H4 (cell line): Measurements from ENCODE around the gene MPRIP. TPM values are rescaled to one million over a fixed set of nuclear protein-coding genes. Genes with fewer than 3 reads are reported as not detected.
"Not testable (repeated sequence)": the region's sequence is repeated elsewhere in the genome, so short reads cannot be mapped to it uniquely, and the experiment has no call there.

Source experiments
- DNase-seq: peaks from one replicate; pipeline ENCODE4 v3.0.0-alpha.2; 2015; ENCODE audit warnings: low spot score
- total RNA-seq: library from RNA; depleted of rRNA; stranded (reverse); fragments of >200 nt; shearing (Covaris generic); gene quantifications from 2 replicates; pipeline ENCODE4 v1.2.3, GENCODE V29; 2014

MPRIP gene
- total RNA-seq, 1 experiment from 2014 or later: 99.5 TPM

DNA sequence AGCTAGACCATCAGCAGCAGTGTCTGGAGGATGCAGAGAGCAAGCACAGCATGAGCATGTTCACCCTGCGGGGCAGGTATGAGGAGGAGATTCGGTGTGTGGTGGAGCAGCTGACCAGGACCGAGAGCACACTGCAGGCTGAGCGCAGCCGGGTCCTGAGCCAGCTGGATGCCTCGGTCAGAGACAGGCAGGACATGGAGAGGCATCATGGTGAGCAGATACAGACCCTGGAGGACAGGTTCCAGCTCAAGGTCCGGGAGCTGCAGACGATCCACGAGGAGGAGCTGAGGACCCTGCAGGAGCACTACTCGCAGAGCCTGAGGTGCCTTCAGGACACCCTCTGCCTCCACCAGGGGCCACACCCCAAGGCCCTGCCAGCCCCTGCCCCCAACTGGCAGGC is 125.1 kb downstream of the MPRIP start:
- DNase-seq: no peak

DNA sequence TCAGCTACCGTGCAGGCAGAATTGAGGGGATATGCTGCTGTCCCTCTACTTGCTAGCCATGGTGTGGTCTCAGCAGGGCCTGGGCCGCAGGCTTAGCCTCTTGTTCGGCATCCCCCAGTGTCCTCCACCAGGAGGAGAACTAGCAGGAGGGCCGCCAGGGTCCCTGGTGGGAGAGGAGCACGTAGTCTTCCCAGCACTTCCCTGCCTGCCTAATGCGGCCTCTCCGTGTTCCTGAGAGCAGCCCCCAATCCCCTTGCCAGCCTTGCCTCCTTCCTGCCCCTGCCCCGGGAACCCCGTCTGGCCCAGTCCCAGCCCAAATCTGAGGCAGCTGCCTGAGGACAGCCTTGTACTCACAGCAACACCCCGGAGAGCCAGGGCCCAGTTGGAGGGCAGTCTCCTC is 125.7 kb downstream of the MPRIP start:
- no peak for DNase-seq

DNA sequence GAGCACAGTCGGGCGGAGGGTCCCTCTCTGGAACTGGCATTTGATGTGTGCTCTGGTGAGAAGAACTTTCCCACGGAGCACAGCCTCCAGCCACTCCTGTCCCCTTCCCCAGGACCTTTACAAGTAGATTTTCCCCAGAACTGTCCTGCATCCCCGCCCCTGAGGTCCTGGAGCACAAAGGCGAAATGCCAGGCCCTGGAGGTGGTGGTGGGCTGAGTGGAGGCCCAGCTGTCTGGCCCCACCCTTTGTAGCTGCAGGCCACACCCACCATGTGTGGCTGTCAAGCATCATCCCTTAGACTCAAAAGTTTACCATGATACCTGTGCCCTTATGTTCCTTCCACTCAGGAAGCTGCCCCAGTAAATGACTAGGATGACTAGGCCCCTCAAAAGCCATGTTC is 126.1 kb downstream of the MPRIP start:
- DNase-seq: no peak

DNA sequence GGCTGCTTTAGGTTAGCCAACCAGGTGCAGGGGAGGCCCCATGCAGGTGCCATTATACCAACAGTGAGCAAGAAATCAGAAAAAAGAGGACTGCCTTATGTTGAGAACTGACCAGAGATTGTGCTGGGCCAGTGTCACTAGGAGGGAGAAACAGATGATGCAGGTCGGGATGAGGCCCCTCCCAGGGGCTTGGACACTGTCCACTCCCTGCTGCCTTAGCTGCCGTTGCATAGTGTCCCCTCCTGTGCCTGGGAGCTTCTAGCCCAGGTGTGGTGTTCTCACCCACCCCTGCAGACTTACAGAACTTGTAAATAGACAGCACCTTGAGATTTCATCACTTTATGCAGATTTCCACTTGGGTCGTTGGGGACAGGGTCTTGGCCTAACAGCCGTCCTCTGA is 127.1 kb downstream of the MPRIP start:
- DNase-seq: no peak

DNA sequence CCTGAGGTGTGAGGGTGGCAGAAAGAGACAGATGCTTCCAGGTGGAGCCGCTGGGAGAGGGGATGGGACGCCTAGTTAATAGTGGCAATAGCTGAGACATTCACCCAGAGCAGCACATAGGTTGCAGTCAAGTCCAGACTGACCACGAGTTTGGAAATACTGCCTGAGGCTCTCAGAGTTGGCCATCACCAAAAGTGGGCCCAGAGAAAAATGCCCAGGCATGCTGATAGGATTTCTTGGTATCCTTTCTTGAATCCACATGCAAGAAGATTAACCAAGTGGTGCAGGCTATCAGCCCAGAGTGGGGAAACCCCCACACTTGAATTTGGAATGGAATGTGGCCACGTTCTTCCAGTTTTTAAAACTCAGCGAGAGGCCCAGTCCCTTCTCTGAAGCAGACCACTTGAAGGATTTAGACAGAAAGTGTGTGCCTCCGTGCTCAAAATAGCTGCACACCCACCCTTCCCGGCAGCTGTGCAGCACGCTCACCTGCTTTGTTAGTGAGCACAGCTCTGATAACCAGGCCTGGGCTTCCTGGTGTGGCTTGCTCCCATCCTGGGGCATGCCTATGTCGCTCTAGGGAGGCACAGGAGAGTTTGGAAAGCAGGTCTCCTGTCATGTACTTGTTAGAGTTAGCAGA is 128.2 kb downstream of the MPRIP start:
- DNase-seq: no peak

DNA sequence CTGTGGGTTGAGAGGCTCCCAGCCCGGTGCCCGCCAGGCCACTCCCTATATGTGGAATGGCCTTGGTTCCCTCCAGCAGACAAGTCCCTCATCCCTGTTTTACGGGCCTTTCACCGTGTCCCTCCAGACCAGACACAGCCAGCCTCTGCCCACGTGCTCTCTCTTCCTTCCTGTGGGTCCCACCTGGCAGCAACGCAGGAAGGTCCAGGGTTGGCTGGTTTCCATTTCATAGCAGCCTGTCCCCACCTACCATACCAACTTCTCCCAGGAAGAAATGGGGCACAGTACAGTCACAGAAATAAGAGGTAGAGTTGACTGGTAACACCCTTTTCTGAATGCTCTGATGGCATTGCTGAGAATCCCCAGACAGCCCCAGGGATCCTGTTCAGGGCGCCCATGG is 128.9 kb downstream of the MPRIP start:
- no peak for DNase-seq

DNA sequence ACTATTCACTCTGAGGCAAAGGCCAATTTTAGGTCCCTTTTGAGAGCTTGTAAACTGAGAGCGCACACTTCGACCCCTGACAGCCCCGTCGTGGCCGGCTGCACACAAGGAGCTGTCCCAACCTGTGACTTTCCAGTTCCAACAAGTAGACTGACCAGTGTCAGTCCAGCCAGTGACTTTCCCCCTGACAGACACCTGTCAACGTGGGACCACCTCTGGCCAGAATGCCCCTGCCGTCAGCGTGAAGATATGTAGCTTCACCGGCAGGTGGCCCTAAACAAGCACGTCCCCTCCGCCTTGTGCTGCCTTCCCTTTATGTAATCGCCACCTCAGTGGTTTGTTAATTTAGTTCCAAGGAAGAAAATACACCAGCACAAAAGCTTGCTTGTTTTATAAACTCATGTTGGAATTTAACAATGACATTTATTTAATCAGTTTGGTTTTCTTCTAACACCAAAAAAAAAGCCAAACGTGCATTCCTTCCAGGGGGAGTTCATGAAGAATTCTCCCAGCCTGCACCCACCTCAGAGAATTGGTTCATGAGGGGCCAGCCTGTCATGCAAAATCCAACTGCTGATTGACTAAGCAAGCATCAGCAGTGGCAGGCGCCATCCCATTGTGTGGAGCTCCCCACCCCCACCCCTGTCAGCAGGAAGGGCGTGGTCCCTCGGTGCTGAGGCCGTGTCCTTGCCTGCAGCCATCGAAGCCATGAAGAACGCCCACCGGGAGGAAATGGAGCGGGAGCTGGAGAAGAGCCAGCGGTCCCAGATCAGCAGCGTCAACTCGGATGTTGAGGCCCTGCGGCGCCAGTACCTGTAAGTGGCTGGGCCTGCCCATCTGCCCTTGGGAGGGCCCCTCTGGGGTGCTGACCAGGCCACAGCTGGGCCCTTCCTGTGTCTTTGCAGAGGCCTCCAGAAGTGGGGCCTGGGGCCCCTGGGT is 130.0 kb downstream of the MPRIP start:
- no peak for DNase-seq

DNA sequence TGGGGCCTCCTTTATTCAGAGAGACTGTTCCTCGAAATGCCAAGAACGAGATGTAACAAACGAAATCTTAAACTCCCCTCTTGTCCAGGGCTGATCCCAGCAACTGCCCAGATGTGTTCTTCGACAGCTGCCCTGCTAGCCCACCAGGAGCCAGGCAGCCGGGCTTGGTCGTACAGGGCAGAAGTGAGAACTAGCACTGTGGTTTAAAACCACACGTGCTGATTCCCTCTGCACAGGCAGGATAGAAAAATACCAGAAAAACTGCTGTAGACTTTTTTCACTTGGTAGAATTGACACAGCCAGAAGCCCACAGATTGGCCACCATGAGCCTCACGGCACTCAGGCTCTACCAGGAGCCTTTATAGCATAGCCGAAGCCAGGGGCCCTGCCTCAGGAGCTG is 130.7 kb downstream of the MPRIP start:
- no peak for DNase-seq

DNA sequence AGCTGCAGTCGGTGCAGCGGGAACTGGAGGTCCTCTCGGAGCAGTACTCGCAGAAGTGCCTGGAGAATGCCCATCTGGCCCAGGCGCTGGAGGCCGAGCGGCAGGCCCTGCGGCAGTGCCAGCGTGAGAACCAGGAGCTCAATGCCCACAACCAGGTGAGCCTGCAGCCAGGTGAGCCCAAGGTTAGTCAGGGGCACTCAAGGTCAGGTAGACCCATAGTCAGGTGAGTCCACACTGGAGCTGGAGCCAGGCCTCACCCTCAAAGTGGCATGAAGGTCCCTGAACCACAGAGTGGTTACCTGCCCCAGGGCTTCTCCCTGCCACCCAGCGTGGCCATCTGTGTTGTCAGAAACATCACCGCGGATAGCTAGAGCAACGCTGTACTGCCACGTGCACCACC is 131.7 kb downstream of the MPRIP start:
- no peak for DNase-seq

DNA sequence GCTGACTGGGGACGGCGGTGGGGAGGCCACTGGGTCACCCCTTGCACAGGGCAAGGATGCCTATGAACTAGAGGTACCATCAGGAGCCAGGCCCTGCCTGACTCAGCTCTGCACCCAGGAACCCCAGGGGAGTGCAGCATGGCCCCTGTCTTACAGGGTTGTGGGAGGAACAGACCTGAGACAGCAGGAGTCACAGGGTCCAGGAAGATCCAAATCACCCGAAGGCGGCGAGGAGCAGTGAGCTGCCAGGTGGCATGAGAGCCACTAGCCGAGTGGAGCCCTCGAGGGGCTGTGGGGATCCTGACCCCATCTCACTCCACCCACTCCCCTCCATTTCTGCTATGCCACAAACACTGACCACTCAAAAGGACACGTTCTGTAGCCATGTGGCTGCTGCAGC is 133.1 kb downstream of the MPRIP start:
- no peak for DNase-seq

DNA sequence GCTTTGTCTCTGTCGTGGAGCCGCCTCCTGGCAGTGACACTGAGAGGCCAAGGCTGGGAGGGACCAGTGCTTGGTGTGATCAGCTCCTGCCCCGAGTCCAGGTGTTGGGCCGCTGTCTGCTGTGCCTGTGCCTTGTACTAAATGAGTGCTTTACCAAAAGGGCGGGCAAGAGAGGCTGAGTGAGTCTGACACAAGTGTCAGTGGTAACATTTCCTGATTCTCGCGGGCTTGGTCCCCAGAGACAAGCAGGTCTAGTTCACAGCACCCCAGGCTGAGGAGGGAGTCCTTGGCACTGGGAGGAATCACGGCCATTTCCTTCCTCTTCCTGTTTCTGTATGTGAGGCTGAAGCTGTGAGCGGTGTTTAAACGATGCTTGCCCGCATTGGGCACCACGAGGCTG is 133.7 kb downstream of the MPRIP start:
- no peak for DNase-seq

DNA sequence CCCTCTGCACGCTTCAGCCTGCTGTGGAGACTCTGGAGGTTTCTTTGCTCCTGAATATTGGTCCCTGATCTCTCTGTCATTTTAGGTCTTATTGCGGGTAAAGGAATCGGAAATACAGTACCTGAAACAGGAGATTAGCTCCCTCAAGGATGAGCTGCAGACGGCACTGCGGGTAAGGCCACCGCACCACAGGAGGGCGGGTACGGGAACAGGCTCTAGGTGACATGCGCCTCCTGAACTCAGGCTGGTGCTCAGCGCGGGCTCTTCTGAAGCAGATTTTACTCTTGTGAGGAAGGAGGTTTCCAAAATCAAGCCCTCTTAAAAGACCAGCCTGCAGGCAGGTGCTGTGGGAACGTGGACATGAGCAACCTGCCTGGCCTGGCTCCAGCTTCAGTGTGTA is 134.1 kb downstream of the MPRIP start:
- DNase-seq: no peak

DNA sequence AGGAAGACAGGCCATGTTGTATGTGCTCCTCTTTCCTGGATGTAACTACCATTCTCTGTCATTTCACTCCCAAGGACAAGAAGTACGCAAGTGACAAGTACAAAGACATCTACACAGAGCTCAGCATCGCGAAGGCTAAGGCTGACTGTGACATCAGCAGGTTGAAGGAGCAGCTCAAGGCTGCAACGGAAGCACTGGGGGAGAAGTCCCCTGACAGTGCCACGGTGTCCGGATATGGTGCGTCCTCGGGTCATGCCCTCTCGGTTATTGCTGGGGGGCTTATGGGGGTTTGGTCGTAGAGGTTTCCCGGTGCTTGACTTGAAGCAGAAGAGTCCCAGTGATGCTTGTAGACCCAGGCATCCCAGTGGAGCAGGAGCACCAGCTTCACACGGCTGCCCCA is 134.9 kb downstream of the MPRIP start:
- no peak for DNase-seq

DNA sequence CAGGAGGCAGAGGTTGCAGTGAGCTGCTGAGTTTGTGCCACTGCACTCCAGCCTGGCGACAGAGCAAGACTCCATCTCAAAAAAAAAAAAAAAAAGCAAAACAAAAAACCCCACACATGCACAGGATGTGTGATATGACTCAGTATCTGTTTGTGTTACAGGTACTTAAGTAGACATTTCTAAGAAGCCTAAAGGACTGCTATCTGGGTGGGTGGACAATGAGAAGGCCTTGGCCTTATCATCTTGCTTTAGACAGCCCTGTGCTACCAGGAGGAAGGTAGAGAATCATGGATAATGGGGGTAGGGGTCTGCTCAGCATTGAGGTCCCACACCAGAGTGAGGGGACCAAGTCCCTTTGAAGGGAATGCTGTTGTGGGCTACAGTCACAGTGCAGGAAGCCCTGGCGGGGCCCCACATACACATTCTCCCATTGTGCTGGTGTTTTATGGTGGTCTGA is 137.1 kb downstream of the MPRIP start:
- no peak for DNase-seq

DNA sequence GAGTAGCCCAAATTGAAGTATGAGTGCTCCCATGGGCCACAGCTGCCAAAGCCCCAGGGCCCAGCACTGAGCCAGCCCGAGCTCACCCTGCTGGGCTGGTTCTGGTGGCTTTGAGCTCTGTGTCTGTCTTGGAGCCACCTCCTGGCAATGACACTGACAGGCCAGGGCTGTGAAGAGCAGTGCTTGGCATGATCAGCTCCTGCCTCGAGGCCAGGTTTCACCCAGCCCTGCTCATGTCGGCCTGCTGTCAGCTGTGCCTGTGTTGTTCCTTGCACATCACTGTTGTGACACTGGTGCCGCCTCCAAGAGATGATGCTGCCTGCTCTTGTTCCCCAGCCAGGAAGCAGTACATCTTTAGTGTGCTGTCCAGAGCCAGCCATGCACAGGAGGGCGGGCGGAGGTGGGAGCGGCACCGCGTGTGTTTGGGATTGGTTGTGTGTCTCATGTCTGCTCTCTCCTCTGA is 137.9 kb downstream of the MPRIP start:
- DNase-seq: no peak

DNA sequence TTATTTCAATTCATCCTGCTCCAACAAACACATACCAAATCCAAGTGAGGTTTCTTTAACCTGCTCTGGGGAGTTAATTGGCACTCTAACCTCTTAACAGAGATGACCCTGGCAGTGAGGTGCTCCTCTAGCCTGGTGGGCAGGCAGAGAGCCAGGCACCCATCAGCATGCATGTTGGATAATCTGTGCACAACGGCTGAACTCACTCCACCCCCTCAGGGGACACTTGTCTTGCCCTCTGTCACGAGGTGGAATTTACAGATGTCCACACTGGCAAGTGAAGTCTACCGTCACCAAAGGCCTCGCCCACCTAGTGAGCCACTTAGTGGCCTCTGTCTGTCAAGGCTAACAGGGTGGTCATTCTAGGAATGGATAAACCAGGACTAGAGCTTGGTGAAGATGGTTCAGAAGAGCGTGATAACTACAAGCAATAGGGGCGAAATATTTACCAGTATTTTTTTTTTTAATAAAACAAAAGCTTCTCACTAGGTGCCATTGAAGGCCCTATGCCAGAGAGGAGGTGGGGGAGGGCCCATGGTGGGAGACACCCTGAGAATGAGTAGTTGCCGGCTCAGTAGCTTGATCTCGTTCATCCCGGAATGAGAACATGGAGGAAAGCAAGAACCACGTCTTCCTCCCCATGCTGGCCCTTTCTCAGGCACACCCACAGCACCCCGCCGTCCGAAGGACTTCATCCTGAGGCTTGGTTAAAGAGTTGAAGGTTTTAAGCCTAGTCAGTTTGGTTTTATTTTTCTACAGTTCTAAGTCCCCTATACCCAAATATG is 138.7 kb downstream of the MPRIP start:
- no peak for DNase-seq

DNA sequence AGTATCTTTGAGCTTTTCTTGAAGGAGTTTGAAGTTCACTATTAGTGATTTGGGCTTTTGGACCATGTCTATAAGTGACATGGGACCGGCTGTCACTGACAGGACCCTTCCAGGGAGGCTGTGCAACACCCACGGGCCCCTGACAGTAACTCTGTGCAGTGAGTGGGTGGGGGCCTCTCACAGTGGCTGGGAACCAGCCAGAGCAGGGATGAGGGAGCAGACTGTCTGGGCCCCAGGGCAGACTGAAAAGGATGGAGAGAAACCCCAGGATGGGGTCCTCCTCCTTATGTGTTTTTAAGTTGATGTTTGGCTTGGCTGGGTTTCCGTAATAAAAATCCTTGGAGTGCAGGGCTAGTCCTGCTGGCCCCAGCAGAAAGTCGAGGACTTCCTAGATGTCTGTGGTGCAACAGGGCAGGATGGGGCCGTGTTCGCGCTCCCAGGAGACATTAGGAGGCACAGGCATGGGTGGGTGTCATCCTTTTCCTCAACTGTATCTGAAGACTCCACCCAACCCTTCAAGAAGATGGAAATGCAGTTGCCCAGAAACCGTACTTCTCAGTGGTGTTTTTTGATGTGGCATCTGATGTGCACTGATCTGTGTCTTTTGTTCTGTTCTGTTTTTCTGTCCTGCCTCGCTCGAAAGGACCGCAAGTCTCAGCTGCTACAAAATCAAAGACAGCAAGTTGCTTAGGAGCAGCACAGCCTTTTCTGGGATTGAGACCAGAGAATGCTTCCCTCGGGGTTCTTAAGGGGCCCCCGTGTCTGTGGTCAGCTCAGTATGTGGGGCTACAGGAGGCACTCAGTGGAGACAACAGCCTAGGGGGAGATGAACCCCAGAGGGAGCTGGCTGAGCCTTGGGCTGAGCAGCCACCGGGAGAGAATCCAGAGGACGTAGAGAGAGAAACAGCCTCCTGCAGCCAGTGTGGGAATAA is 139.7 kb downstream of the MPRIP start:
- DNase-seq: no peak

DNA sequence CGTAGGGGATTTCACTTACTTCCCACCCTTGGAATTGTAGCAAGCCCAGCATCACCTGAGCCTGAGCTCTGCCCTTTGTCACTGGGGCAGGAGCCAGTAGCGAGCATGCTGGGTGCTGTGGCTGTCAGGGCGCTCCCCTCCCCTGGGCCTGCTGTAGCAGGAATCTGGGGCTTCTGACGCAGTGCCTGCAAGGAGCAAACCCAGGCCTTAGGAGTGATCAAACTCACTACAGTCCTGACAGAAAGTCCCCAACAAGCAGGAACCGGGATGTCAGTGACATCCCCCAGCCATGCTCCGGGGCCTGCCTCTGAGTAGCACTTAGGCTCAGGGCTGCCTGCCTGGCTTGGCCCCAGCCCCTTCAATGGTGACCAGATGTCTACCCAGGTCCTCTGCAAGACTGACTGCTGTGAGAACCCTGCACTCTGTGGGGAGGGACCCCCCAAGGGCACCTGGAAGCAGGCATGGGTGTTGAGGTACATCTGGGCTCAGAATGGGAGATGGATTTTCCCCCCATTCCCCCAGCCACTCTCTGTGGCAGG is 140.4 kb downstream of the MPRIP start:
- no peak for DNase-seq

DNA sequence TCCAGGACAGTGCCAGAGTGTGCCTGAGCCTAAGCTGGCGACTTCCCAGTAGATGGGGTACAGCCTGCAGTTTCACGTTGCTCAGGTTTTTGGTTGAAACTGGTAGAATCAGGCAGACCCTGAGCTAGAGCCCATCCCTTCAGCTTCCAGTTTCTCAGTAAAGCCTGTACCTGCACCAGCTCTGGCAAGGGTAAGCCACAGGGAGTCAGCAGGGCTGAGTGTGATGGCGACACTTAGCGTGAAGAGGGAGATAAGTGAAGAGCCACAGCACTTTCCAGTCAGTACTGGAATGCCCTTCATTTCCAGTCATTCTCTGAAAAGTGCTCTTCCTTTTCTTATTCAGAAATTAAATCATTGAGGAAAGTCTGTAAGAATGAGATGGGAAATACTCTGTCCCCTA is 141.5 kb downstream of the MPRIP start:
- no peak for DNase-seq

DNA sequence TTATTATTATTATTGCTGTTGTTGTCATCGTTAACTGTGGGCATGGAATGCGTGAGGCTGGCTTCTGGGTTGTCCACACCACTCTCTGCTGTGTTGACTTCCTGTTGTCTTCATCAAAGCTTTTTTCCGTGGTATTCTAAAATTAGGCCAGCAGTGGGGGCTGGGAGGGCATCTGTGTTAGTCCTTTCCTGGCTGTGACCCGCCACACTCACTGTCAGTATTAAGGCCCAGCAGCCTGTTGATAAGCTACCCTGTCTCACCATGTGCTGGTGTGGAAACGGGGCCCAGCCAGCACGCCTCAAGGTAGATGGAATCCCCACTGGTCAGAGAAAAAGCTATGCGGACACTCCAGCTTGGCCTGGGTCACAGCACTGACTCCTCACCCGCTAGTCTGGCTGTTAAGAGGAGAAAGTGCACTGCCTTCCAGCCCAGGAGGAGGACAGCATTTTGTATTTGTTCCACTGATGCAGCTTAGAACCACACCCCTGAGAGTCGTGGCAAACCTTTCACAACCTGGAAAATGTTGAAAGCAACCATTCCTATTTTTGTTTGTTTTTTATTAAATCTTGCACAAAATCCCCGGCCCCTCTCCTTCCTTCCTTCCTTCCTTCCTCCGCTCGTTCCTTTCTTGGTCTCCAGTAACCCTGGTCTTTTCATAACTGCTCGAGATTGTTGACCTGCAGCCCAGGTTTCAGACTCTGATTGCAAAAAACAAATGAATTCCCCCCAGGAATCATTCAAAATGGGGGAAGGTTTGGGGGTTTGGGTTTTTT is 142.9 kb downstream of the MPRIP start:
- not testable (repeated sequence) for DNase-seq
